Measurements from ENCODE around the gene CKB. TPM values are rescaled to one million over a fixed set of nuclear protein-coding genes. Genes with fewer than 3 reads are reported as not detected.

Gene CKB
- polyA plus RNA-seq, 1 donor (not counting 4 experiments of a cell fraction or from before 2014, with no cell fraction given) = 10.0 TPM

DNA sequence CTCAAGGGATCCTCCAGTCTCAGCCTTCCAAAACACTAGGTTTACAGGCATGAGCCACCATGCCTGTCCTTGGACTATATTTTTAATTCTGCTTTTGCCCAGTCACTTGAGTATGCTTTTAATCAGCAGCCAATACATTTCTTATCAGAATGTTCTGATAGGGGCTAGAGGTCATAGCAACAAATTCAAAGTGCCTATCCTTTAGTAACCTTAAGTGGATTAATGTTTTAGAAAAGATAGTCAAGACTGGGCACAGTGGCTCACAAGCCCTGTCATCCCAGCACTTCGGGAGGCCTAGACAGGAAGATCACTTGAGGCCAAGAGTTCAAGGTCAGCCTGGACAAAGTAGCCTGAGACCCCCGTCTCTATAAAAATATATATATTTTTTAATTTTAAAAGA, 37.1 kb downstream of the CKB start:
- Histone ChIP-seq H3K27ac (ENCODE audit: control insufficient read depth, insufficient read depth, low read length) (no peak overlapping the region), H3K9ac (ENCODE audit: control insufficient read depth, extremely low read depth, insufficient read depth, low read length) (no peak overlapping the region), H2AFZ (ENCODE audit: control insufficient read depth, low read length) (no peak overlapping the region), H3K79me2 (ENCODE audit: control insufficient read depth, insufficient read depth, low read length) (peaks cover 5% of the 10 kb centered on the region), H3K4me1 (ENCODE audit: control insufficient read depth, extremely low read depth, insufficient read depth, low read length) (peaks cover 17% of the 10 kb centered on the region), H3K9me1 (ENCODE audit: control insufficient read depth, extremely low read depth, insufficient read depth, low read length) (no peaks in the 10 kb centered on the region), H3K9me3 (ENCODE audit: control insufficient read depth, low read depth, low read length) (no peaks in the 10 kb centered on the region), H3K4me3 (ENCODE audit: control insufficient read depth in 2 of 3, extremely low read depth in 1 of 3, insufficient read depth in 2 of 3, low read depth in 1 of 3, low read length in 3 of 3) (no peak overlapping the region), H4K20me1 (ENCODE audit: control insufficient read depth, extremely low read depth, insufficient read depth, low read length) (peaks cover 6% of the 10 kb centered on the region), H3K36me3 (ENCODE audit: control insufficient read depth in 2 of 2, extremely low read depth in 1 of 2, insufficient read depth in 2 of 2, low read length in 2 of 2) (peaks cover 24 to 31% of the 10 kb centered on the region in 2 experiments), H3K4me2 (ENCODE audit: control insufficient read depth, extremely low read depth, insufficient read depth, low read depth, low read length) (no peak overlapping the region), H3K27me3 (ENCODE audit: control insufficient read depth, extremely low read depth, insufficient read depth, low read length) (no peaks in the 10 kb centered on the region)
- FAIRE-seq (no peak), DNase-seq (ENCODE audit: low read depth, low spot score) (no peak)
- dilution Hi-C loops (cut with MboI; ENCODE audit: extremely low pct_ligation_motif_present, low sequenced_read_pairs) = no loop called here
- no peak for TF ChIP-seq EZH2 (IDR thresholded peaks at IDR 0.05; ENCODE audit: low read length)
- TF ChIP-seq, protein P1, sequence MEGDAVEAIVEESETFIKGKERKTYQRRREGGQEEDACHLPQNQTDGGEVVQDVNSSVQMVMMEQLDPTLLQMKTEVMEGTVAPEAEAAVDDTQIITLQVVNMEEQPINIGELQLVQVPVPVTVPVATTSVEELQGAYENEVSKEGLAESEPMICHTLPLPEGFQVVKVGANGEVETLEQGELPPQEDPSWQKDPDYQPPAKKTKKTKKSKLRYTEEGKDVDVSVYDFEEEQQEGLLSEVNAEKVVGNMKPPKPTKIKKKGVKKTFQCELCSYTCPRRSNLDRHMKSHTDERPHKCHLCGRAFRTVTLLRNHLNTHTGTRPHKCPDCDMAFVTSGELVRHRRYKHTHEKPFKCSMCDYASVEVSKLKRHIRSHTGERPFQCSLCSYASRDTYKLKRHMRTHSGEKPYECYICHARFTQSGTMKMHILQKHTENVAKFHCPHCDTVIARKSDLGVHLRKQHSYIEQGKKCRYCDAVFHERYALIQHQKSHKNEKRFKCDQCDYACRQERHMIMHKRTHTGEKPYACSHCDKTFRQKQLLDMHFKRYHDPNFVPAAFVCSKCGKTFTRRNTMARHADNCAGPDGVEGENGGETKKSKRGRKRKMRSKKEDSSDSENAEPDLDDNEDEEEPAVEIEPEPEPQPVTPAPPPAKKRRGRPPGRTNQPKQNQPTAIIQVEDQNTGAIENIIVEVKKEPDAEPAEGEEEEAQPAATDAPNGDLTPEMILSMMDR (optimal IDR thresholded peaks at IDR 0.05 in 1 of 3, IDR thresholded peaks at IDR 0.05 in 1 of 3, conservative IDR thresholded peaks at IDR 0.05 in 1 of 3; ENCODE audit: extremely low read depth in 1 of 3, insufficient read depth in 2 of 3, low read length in 3 of 3) = no peak

DNA sequence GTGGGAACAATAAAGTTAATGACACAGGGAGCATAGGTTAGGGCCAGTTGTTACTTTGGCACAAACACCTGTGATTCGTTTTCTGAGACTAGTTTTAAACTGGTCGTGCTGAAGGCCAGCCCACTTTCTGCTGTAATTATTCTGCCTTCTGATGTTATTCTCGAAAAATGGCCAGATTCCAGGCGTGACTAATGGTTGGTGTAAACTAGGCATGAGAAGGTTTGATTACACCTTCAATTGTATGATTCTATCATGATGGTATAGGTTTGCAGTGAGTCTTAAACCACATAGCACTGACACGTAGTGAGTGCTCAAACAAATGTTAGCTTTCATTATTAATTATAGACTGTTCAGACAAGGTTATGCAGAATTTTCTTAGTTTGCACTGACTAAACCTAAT, 39.0 kb downstream of the CKB start:
- Histone ChIP-seq H3K4me3 (ENCODE audit: control insufficient read depth in 2 of 3, extremely low read depth in 1 of 3, insufficient read depth in 2 of 3, low read depth in 1 of 3, low read length in 3 of 3) (no peak overlapping the region), H3K4me1 (ENCODE audit: control insufficient read depth, extremely low read depth, insufficient read depth, low read length) (peaks cover 17% of the 10 kb centered on the region), H3K79me2 (ENCODE audit: control insufficient read depth, insufficient read depth, low read length) (peaks cover 5% of the 10 kb centered on the region), H2AFZ (ENCODE audit: control insufficient read depth, low read length) (no peak overlapping the region), H3K27ac (ENCODE audit: control insufficient read depth, insufficient read depth, low read length) (peak overlapping the region; percentile 61), H4K20me1 (ENCODE audit: control insufficient read depth, extremely low read depth, insufficient read depth, low read length) (peaks cover 6% of the 10 kb centered on the region), H3K9me3 (ENCODE audit: control insufficient read depth, low read depth, low read length) (no peaks in the 10 kb centered on the region), H3K27me3 (ENCODE audit: control insufficient read depth, extremely low read depth, insufficient read depth, low read length) (no peaks in the 10 kb centered on the region), H3K4me2 (ENCODE audit: control insufficient read depth, extremely low read depth, insufficient read depth, low read depth, low read length) (peak overlapping the region; percentile 73), H3K9me1 (ENCODE audit: control insufficient read depth, extremely low read depth, insufficient read depth, low read length) (no peaks in the 10 kb centered on the region), H3K9ac (ENCODE audit: control insufficient read depth, extremely low read depth, insufficient read depth, low read length) (no peak overlapping the region), H3K36me3 (ENCODE audit: control insufficient read depth in 2 of 2, extremely low read depth in 1 of 2, insufficient read depth in 2 of 2, low read length in 2 of 2) (peaks cover 16 to 31% of the 10 kb centered on the region in 2 experiments)
- DNase-seq (ENCODE audit: low read depth, low spot score) (peak; percentile 38), FAIRE-seq (peak; percentile 76)
- TF ChIP-seq, protein P1 (optimal IDR thresholded peaks at IDR 0.05 in 1 of 3, IDR thresholded peaks at IDR 0.05 in 1 of 3, conservative IDR thresholded peaks at IDR 0.05 in 1 of 3; ENCODE audit: extremely low read depth in 1 of 3, insufficient read depth in 2 of 3, low read length in 3 of 3) = no peak
- no peak for TF ChIP-seq EZH2 (IDR thresholded peaks at IDR 0.05; ENCODE audit: low read length)
- dilution Hi-C loops (cut with MboI; ENCODE audit: extremely low pct_ligation_motif_present, low sequenced_read_pairs) = no loop called here
